ENCODE results near the gene IL1R1.

IL1R1 gene

GRCh38 chr2:102204638-102205037, 62.1 kb downstream of the IL1R1 start:
- TF ChIP-seq CTCF (conservative IDR thresholded peaks at IDR 0.05; ENCODE audit: low read depth): no peak
- DNase-seq (ENCODE audit: low spot score): no peak
- POLR2A ChIA-PET (ENCODE audit: low non-redundant PET): no interaction called here
- CTCF ChIA-PET: no interaction called here
- no peak overlapping the region for H3K27ac ChIP-seq

- ChIA-PET CTCF (no interaction called here), POLR2A (ENCODE audit: low non-redundant PET) (no interaction called here)
- TF ChIP-seq CTCF (conservative IDR thresholded peaks at IDR 0.05; ENCODE audit: low read depth): no peak
- H3K27ac ChIP-seq: no peak overlapping the region
- DNase-seq (ENCODE audit: low spot score): no peak
Measured at GRCh38 chr2:102206666-102207341, 64.3 kb downstream of the IL1R1 start.

- POLR2A ChIA-PET (ENCODE audit: low non-redundant PET): no interaction called here
- CTCF ChIA-PET: no interaction called here
- no peak for TF ChIP-seq CTCF (conservative IDR thresholded peaks at IDR 0.05; ENCODE audit: low read depth)
Measured at GRCh38 chr2:102208774-102209173, 66.2 kb downstream of the IL1R1 start.

GRCh38 chr2:102209474-102209873, 66.9 kb downstream of the IL1R1 start:
- TF ChIP-seq CTCF (conservative IDR thresholded peaks at IDR 0.05; ENCODE audit: low read depth): no peak
- DNase-seq (ENCODE audit: low spot score): no peak
- H3K27ac ChIP-seq: no peak overlapping the region
- ChIA-PET POLR2A (ENCODE audit: low non-redundant PET) (no interaction called here), CTCF (no interaction called here)

More at GRCh38 chr2:102208774-102209173, 66.2 kb downstream of the IL1R1 start:
- DNase-seq (ENCODE audit: low spot score): no peak
- H3K27ac ChIP-seq: no peak overlapping the region

GRCh38 chr2:102217032-102217431, 74.5 kb downstream of the IL1R1 start:
- no peak overlapping the region for H3K27ac ChIP-seq
- CTCF ChIA-PET: no interaction called here
- no peak for TF ChIP-seq CTCF (conservative IDR thresholded peaks at IDR 0.05; ENCODE audit: low read depth)
- no peak for DNase-seq (ENCODE audit: low spot score)
- POLR2A ChIA-PET (ENCODE audit: low non-redundant PET): no interaction called here

GRCh38 chr2:102224824-102225739, 82.5 kb downstream of the IL1R1 start:
- no peak for TF ChIP-seq CTCF (conservative IDR thresholded peaks at IDR 0.05; ENCODE audit: low read depth)
- no peak for DNase-seq (ENCODE audit: low spot score)
- H3K27ac ChIP-seq: no peak overlapping the region
- POLR2A ChIA-PET (ENCODE audit: low non-redundant PET): no interaction called here
- CTCF ChIA-PET: no interaction called here
